H9 (cell line): ENCODE measurements around the gene KCNH2. TPM values are rescaled to one million over a fixed set of nuclear protein-coding genes. Genes with fewer than 3 reads are reported as not detected.

ENCODE experiments used
- DNase-seq: peaks from one replicate; pipeline ENCODE4 v3.0.0-alpha.2; 2017
- H2AFZ ChIP-seq: one replicate; pipeline ENCODE4 v1.6.1; 2013; ENCODE audit warnings: mild to moderate bottlenecking, low read length, control low read depth, moderate library complexity
- H2AK5ac ChIP-seq: 2 replicates; pipeline ENCODE4 v1.6.1; 2013; ENCODE audit warnings: low read length, control low read depth, mixed read lengths; ENCODE audit not compliant: insufficient read length
- H2BK120ac ChIP-seq: one replicate; pipeline ENCODE4 v1.6.1; 2013; ENCODE audit warnings: low read depth, mild to moderate bottlenecking, low read length, control low read depth, inconsistent platforms; ENCODE audit not compliant: poor library complexity, severe bottlenecking
- H2BK12ac ChIP-seq: 2 replicates; pipeline ENCODE4 v1.6.1; 2013; ENCODE audit warnings: low read length, control low read depth, mixed read lengths, low read depth; ENCODE audit not compliant: insufficient read length
- H2BK15ac ChIP-seq: 2 replicates; pipeline ENCODE4 v1.6.1; 2013; ENCODE audit warnings: low read depth, low read length, control low read depth
- H2BK20ac ChIP-seq: one replicate; pipeline ENCODE4 v1.6.1; 2013; ENCODE audit warnings: low read depth, mild to moderate bottlenecking, low read length, control low read depth, inconsistent platforms; ENCODE audit not compliant: poor library complexity, severe bottlenecking
- H2BK5ac ChIP-seq: 2 replicates; pipeline ENCODE4 v1.6.1; 2013; ENCODE audit warnings: low read length, control low read depth, mixed read lengths; ENCODE audit not compliant: insufficient read length
- H3K14ac ChIP-seq: 2 replicates; pipeline ENCODE4 v1.6.1; 2013; ENCODE audit warnings: low read length, control low read depth; ENCODE audit not compliant: insufficient read depth
- H3K18ac ChIP-seq: 2 replicates; pipeline ENCODE4 v1.6.1; 2013; ENCODE audit warnings: low read depth, mild to moderate bottlenecking, mixed read lengths, low read length, control low read depth; ENCODE audit not compliant: insufficient read length
- H3K23ac ChIP-seq: 2 replicates; pipeline ENCODE4 v1.6.1; 2013; ENCODE audit warnings: low read length, control low read depth, mixed read lengths, low read depth; ENCODE audit not compliant: insufficient read length
- H3K23me2 ChIP-seq: 2 replicates; pipeline ENCODE4 v1.6.1; 2013; ENCODE audit warnings: low read depth, mild to moderate bottlenecking, mixed read lengths, low read length, control low read depth; ENCODE audit not compliant: insufficient read length, poor library complexity, severe bottlenecking
- H3K27ac ChIP-seq: 2 replicates; pipeline ENCODE4 v1.5.1; 2013; ENCODE audit warnings: low read length, control low read depth, mixed read lengths, low read depth; ENCODE audit not compliant: insufficient read length
- H3K27me3 ChIP-seq: 2 replicates; pipeline ENCODE4 v1.6.1; 2013; ENCODE audit warnings: low read length, control low read depth, inconsistent platforms; ENCODE audit not compliant: insufficient read depth
- H3K4ac ChIP-seq: 2 replicates; pipeline ENCODE4 v1.6.1; 2013; ENCODE audit warnings: low read depth, mild to moderate bottlenecking, control low read depth, inconsistent platforms, low read length, moderate library complexity
- H3K4me1 ChIP-seq: 2 replicates; pipeline ENCODE4 v1.6.1; 2013; ENCODE audit warnings: low read length, control low read depth, inconsistent platforms; ENCODE audit not compliant: insufficient read depth
- H3K4me2 ChIP-seq: 2 replicates; pipeline ENCODE4 v1.6.1; 2013; ENCODE audit warnings: low read length, control low read depth, mixed read lengths; ENCODE audit not compliant: insufficient read length, insufficient read depth
- H3K56ac ChIP-seq: 2 replicates; pipeline ENCODE4 v1.6.1; 2013; ENCODE audit warnings: low read depth, mild to moderate bottlenecking, mixed read lengths, low read length, control low read depth; ENCODE audit not compliant: insufficient read length
- H3K79me1 ChIP-seq: 2 replicates; pipeline ENCODE4 v1.6.1; 2013; ENCODE audit warnings: low read depth, mild to moderate bottlenecking, moderate library complexity, low read length, control low read depth, inconsistent platforms; ENCODE audit not compliant: insufficient read depth, poor library complexity, severe bottlenecking
- H3K79me2 ChIP-seq: 2 replicates; pipeline ENCODE4 v1.6.1; 2013; ENCODE audit warnings: low read length, control low read depth, inconsistent platforms; ENCODE audit not compliant: insufficient read depth
- H3K9ac ChIP-seq: 2 replicates; pipeline ENCODE4 v1.6.1; 2013; ENCODE audit warnings: low read length, control low read depth, mixed read lengths; ENCODE audit not compliant: insufficient read length; ENCODE audit errors: extremely low read depth
- H3K9me3 ChIP-seq: one replicate; pipeline ENCODE4 v1.6.1; 2013; ENCODE audit warnings: low read depth, low read length, inconsistent platforms; ENCODE audit not compliant: control insufficient read depth
- H3T11ph ChIP-seq: one replicate; pipeline ENCODE4 v1.6.1; 2013; ENCODE audit warnings: mild to moderate bottlenecking, low read length, control low read depth, inconsistent platforms
- H4K20me1 ChIP-seq: one replicate; pipeline ENCODE4 v1.6.1; 2013; ENCODE audit not compliant: control insufficient read depth, insufficient read length, insufficient read depth
- H4K5ac ChIP-seq: 2 replicates; pipeline ENCODE4 v1.6.1; 2013; ENCODE audit warnings: low read depth, mild to moderate bottlenecking, mixed read lengths, low read length, control low read depth; ENCODE audit not compliant: insufficient read length
- H4K8ac ChIP-seq: replicated peaks from 2 replicates; pipeline ENCODE4 v1.6.1; 2013; ENCODE audit warnings: low read length, control low read depth, mixed read lengths, low read depth; ENCODE audit not compliant: insufficient read length
- H4K91ac ChIP-seq: 2 replicates; pipeline ENCODE4 v1.6.1; 2013; ENCODE audit warnings: low read depth, mild to moderate bottlenecking, moderate library complexity, mixed read lengths, low read length, control low read depth; ENCODE audit not compliant: insufficient read length
- H3K27ac Mint-ChIP-seq, 3 experiments: 2 replicates in 2 of 3; 3 replicates in 1 of 3; pipeline ENCODE4 v1.8.0; 2020 to 2021; ENCODE audit warnings: mixed read lengths in 3 of 3, mild to moderate bottlenecking in 1 of 3, moderate library complexity in 1 of 3
- H3K27me3 Mint-ChIP-seq: 2 replicates; pipeline ENCODE4 v1.8.0; 2021; ENCODE audit warnings: low read depth, mild to moderate bottlenecking, moderate library complexity, mixed read lengths
- H3K36me3 Mint-ChIP-seq, 3 experiments: 2 replicates in 2 of 3; 3 replicates in 1 of 3; pipeline ENCODE4 v1.8.0; 2020 to 2021; ENCODE audit warnings: low read depth in 3 of 3, mixed read lengths in 3 of 3; ENCODE audit not compliant: insufficient read depth in 1 of 3
- H3K4me1 Mint-ChIP-seq, 2 experiments: 2 replicates each; pipeline ENCODE4 v1.8.0; 2020; ENCODE audit warnings: mixed read lengths in 2 of 2
- H3K4me3 Mint-ChIP-seq, 2 experiments: 2 replicates in 1 of 2; 3 replicates in 1 of 2; pipeline ENCODE4 v1.8.0; 2020 to 2021; ENCODE audit warnings: mild to moderate bottlenecking in 2 of 2, mixed read lengths in 2 of 2, moderate library complexity in 1 of 2
- H3K9me3 Mint-ChIP-seq, 2 experiments: 2 replicates in 1 of 2; 3 replicates in 1 of 2; pipeline ENCODE4 v1.8.0; 2020; ENCODE audit warnings: mild to moderate bottlenecking in 2 of 2, mixed read lengths in 2 of 2, moderate library complexity in 1 of 2
- CTCF ChIP-seq: fragments of 200-600 bp; sonication (generic); conservative IDR thresholded peaks from 3 replicates; pipeline ENCODE4 v1.8.0; 2021; ENCODE audit warnings: antibody characterized with exemption, mild to moderate bottlenecking
- WGBS: extraction: QIAGEN DNeasy Blood & Tissue Kit; methylation state at CpG from one replicate; pipeline ENCODE4 v1.1.7; 2013; ENCODE audit warnings: missing lambda C conversion rate, low lambda C conversion rate, mixed read lengths; ENCODE audit not compliant: insufficient read length; ENCODE audit errors: extremely low coverage; 5-methylcytosine and 5-hydroxymethylcytosine counted together
- total RNA-seq: library from RNA; stranded (reverse); gene quantifications from 2 replicates; pipeline ENCODE4 v1.2.1, GENCODE V29; 2021

Gene KCNH2
- total RNA-seq, 1 experiment from 2014 or later, result 4.5 TPM

- Histone ChIP-seq H3K23me2 (no peaks in the 10 kb centered on the region), H3K4ac (no peak overlapping the region), H3K18ac (no peak overlapping the region), H3K56ac (no peak overlapping the region), H3K27me3 (no peaks in the 10 kb centered on the region), H3K23ac (no peak overlapping the region), H3K27ac (no peak overlapping the region), H2BK15ac (no peak overlapping the region), H3K14ac (no peak overlapping the region), H3K79me1 (no peaks in the 10 kb centered on the region), H2BK5ac (no peak overlapping the region), H2BK120ac (no peak overlapping the region), H4K8ac (no peak overlapping the region), H3K4me2 (no peak overlapping the region), H2AK5ac (no peak overlapping the region), H3K9ac (no peak overlapping the region), H3K4me1 (no peaks in the 10 kb centered on the region; the same call in 1 of the 2 replicates), H2AFZ (no peak overlapping the region), H4K20me1 (no peaks in the 10 kb centered on the region), H4K91ac (no peak overlapping the region), H3K79me2 (no peaks in the 10 kb centered on the region), H3K9me3 (no peaks in the 10 kb centered on the region), H2BK12ac (no peak overlapping the region), H4K5ac (no peak overlapping the region), H3T11ph (no peak overlapping the region), H2BK20ac (peak overlapping the region; percentile 32)
- Mint-ChIP-seq H3K4me1 (peaks cover 7 to 35% of the 10 kb centered on the region in 2 experiments), H3K27me3 (peaks cover 15% of the 10 kb centered on the region), H3K36me3 (peaks cover 0 to 12% (median 5%) of the 10 kb centered on the region in 3 experiments; a peak in 4 of 7 replicates), H3K9me3 (peaks cover 9 to 15% of the 10 kb centered on the region in 2 experiments), H3K4me3 (no peak overlapping the region), H3K27ac (no peak overlapping the region)
- peak; percentile 80 for DNase-seq
- TF ChIP-seq CTCF, result no peak
- no CpG with 5 or more reads among the region's 14 CpGs for WGBS
Measured at GRCh38 chr7:150993511-150993910, 15.4 kb upstream of the KCNH2 start.
